CD1c-positive myeloid dendritic cell (primary cell): ENCODE measurements around the gene COL25A1.

Experiments used
- DNase-seq: peaks from one replicate; pipeline ENCODE4 v3.0.0-alpha.2; 2016; ENCODE audit errors: extremely low spot score

The COL25A1 gene

GRCh38 chr4:108821351-108821930 lies 481.0 kb downstream of the COL25A1 start:
- no peak for DNase-seq

GRCh38 chr4:108820492-108821350 lies 481.7 kb downstream of the COL25A1 start:
- no peak for DNase-seq

GRCh38 chr4:108814326-108814725 lies 488.1 kb downstream of the COL25A1 start:
- DNase-seq = no peak

- no peak for DNase-seq
Measured at GRCh38 chr4:108813261-108813660, 489.2 kb downstream of the COL25A1 start.

GRCh38 chr4:108811486-108811885 lies 491.0 kb downstream of the COL25A1 start:
- no peak for DNase-seq

GRCh38 chr4:108810087-108810486 lies 492.4 kb downstream of the COL25A1 start:
- no peak for DNase-seq

GRCh38 chr4:108804648-108805273 lies 497.7 kb downstream of the COL25A1 start:
- no peak for DNase-seq

GRCh38 chr4:108799306-108799705 lies 503.2 kb downstream of the COL25A1 start:
- DNase-seq = no peak

GRCh38 chr4:108796173-108796572 lies 506.3 kb downstream of the COL25A1 start:
- DNase-seq = no peak

- no peak for DNase-seq
Measured at GRCh38 chr4:108795733-108796132, 506.7 kb downstream of the COL25A1 start.

- DNase-seq = no peak
Measured at GRCh38 chr4:108794136-108794535, 508.3 kb downstream of the COL25A1 start.

GRCh38 chr4:108793415-108793814 lies 509.0 kb downstream of the COL25A1 start:
- DNase-seq = no peak

GRCh38 chr4:108788731-108789130 lies 513.7 kb downstream of the COL25A1 start:
- no peak for DNase-seq

- no peak for DNase-seq
Measured at GRCh38 chr4:108787724-108788123, 514.7 kb downstream of the COL25A1 start.

GRCh38 chr4:108787106-108787505 lies 515.4 kb downstream of the COL25A1 start:
- DNase-seq = no peak

GRCh38 chr4:108786351-108786750 lies 516.1 kb downstream of the COL25A1 start:
- no peak for DNase-seq

GRCh38 chr4:108783665-108784463 lies 518.6 kb downstream of the COL25A1 start:
- no peak for DNase-seq

GRCh38 chr4:108779958-108780357 lies 522.5 kb downstream of the COL25A1 start:
- DNase-seq = no peak

- no peak for DNase-seq
Measured at GRCh38 chr4:108777388-108777787, 525.1 kb downstream of the COL25A1 start.

- no peak for DNase-seq
Measured at GRCh38 chr4:108775921-108776320, 526.5 kb downstream of the COL25A1 start.

GRCh38 chr4:108774809-108775530 lies 527.5 kb downstream of the COL25A1 start:
- DNase-seq = no peak
